ENCODE results near the gene ATXN7L3. TPM values are rescaled to one million over a fixed set of nuclear protein-coding genes. Genes with fewer than 3 reads are reported as not detected.

The ATXN7L3 gene
- total RNA-seq, 3 donors from 2014 or later, result 34.7 to 45.8 (median 38.3) TPM

DNA sequence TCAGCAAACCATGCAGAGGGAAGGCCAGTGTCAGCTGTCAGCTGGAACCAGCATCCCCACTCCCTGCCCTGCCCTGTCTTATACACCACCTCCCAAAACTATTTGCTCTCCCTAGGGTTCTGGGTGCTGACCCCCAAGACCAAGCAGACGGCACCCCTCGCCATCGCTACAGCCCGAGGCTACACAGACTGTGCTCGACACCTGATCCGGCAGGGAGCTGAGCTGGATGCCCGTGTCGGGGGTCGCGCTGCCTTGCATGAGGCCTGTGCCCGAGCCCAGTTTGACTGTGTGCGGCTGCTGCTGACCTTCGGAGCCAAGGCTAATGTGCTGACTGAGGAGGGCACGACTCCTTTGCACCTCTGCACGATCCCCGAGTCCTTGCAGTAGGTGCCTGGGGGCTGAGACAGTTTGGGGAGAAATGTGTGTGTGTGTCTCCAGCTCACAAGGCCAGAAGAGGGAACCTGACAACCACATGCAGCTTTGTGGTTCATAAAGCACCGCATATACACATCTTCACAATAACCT, 27.7 kb downstream of the ATXN7L3 start:
- H3K27me3 ChIP-seq, result no peaks in the 10 kb centered on the region
- no peak overlapping the region for H3K4me3 ChIP-seq
- H3K9me3 ChIP-seq, result no peaks in the 10 kb centered on the region
- DNase-seq (ENCODE audit: low spot score in 2 of 2), result no peak
- TF ChIP-seq, protein P1, sequence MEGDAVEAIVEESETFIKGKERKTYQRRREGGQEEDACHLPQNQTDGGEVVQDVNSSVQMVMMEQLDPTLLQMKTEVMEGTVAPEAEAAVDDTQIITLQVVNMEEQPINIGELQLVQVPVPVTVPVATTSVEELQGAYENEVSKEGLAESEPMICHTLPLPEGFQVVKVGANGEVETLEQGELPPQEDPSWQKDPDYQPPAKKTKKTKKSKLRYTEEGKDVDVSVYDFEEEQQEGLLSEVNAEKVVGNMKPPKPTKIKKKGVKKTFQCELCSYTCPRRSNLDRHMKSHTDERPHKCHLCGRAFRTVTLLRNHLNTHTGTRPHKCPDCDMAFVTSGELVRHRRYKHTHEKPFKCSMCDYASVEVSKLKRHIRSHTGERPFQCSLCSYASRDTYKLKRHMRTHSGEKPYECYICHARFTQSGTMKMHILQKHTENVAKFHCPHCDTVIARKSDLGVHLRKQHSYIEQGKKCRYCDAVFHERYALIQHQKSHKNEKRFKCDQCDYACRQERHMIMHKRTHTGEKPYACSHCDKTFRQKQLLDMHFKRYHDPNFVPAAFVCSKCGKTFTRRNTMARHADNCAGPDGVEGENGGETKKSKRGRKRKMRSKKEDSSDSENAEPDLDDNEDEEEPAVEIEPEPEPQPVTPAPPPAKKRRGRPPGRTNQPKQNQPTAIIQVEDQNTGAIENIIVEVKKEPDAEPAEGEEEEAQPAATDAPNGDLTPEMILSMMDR (IDR thresholded peaks at IDR 0.05), result no peak
- TF ChIP-seq POLR2AphosphoS5 (IDR thresholded peaks at IDR 0.05) (no peak), POLR2A (IDR thresholded peaks at IDR 0.05) (no peak)
- intact Hi-C loops (cut with DNase I; ENCODE audit: low total_unique reads), result no loop called here
- H3K36me3 ChIP-seq, result no peaks in the 10 kb centered on the region
- no peaks in the 10 kb centered on the region for H3K4me1 ChIP-seq
- H3K27ac ChIP-seq, result no peak overlapping the region

DNA sequence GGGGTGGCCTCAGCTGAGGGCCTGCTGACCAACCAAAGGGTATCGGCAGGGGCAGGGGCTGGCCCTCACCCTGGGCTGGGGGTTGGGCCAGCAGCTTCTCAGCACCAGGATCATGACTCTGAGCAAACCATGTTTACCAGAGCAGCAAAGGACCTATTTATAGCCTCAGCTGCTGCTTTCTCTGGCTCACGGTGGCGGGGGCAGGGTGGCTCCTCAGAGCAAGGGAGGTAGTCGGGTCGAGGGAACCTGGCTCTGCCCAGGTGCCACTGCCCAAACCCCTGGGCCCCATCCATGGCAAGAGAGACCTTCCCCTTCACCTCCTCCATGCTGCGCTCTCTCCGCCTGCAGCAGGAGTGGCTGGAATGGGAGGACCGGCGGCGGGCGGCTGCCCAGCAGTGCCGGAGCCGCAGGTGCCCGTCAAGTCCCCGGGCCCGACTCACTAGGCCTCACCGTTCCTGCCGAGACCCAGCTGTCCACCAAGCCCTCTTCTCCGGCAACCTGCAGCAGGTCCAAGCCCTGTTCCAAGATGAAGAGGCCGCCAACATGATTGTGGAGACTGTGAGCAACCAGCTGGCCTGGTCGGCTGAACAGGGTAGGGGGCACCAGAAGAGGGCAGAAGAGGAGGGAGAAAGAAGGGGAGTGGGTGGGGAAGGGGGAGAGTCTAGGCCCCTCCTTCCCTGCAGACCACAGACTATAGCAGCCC, 29.0 kb downstream of the ATXN7L3 start, which contains the start of gene ASB16:
TSS of gene ASB16 (plus strand) at position 206 of the 703 bp plus-strand sequence. CDS start at position 292, 86 bp downstream.
- Histone ChIP-seq H3K9me3 (no peaks in the 10 kb centered on the region), H3K4me3 (peak within 1 kb of the TSS in 1 of 3 donors; percentile 7), H3K36me3 (no peaks in the 10 kb centered on the region), H3K4me1 (no peaks in the 10 kb centered on the region), H3K27me3 (no peaks in the 10 kb centered on the region), H3K27ac (no peak within 1 kb of the TSS)
- DNase-seq (ENCODE audit: low spot score in 2 of 2), result no peak
- intact Hi-C loops (cut with DNase I; ENCODE audit: low total_unique reads), result no loop called here
- TF ChIP-seq, protein P1 (IDR thresholded peaks at IDR 0.05), result no peak
- TF ChIP-seq POLR2A (IDR thresholded peaks at IDR 0.05) (no peak), POLR2AphosphoS5 (IDR thresholded peaks at IDR 0.05) (no peak)

DNA sequence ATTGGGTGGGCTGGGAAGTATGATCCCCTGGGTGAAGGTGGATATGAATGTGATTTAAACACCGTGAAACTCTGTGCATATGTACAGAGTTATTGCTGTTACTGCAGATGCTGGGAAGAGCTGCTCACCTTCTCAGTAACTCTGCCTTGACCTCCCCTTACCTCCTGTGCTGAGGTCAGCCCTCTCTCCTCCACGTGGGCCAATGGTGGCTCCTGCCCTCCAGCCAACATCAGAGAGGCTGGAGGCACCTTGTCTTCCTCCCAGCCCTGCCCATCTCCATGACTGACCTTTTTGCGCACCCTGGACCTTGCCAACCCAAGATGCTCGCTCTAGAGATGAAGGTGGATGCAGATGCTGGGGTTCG, 29.6 kb downstream of the ATXN7L3 start:
- Histone ChIP-seq H3K4me1 (no peaks in the 10 kb centered on the region), H3K27me3 (no peaks in the 10 kb centered on the region), H3K9me3 (no peaks in the 10 kb centered on the region), H3K36me3 (no peaks in the 10 kb centered on the region), H3K4me3 (no peak overlapping the region), H3K27ac (no peak overlapping the region)
- intact Hi-C loops (cut with DNase I; ENCODE audit: low total_unique reads), result no loop called here
- DNase-seq (ENCODE audit: low spot score in 2 of 2), result no peak
- TF ChIP-seq POLR2A (IDR thresholded peaks at IDR 0.05) (no peak), POLR2AphosphoS5 (IDR thresholded peaks at IDR 0.05) (no peak)
- TF ChIP-seq, protein P1 (IDR thresholded peaks at IDR 0.05), result no peak

DNA sequence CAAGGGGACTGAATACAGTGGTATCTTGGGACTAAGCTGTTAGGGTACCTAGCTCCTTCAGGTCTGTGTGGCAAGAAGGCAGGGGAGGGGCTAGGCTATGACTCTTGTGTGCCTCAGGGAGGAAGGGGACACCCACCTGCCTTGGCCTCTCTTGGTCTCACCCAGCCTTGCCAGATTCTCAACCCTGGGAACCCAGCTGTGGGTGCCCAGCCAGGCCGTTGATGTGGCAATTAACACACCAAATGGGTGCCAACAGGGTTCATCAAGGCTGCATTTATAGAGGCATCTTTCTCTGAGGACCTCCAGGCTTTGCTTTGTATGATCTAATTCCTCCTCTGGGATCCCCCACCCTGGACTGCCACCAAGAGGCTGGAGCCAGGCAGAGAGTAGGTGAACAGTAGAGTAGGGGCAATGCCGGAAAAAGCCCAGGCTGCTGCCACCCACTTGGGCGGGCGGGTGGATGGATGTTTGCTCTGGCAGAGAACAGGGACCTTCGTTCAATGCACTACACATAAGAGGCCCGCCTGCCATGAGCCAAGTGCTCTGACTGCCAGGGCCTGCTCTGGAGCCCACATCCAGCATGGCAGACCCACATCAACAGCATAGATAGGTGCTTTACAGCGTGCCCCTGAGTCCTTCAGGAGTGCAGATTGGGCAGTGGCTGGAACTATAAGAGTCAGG, 32.4 kb downstream of the ATXN7L3 start:
- H3K4me3 ChIP-seq, result no peak overlapping the region
- H3K27me3 ChIP-seq, result no peaks in the 10 kb centered on the region
- H3K27ac ChIP-seq, result no peak overlapping the region
- intact Hi-C loops (cut with DNase I; ENCODE audit: low total_unique reads), result no loop called here
- no peaks in the 10 kb centered on the region for H3K4me1 ChIP-seq
- no peaks in the 10 kb centered on the region for H3K36me3 ChIP-seq
- DNase-seq (ENCODE audit: low spot score in 2 of 2), result no peak
- TF ChIP-seq POLR2AphosphoS5 (IDR thresholded peaks at IDR 0.05) (no peak), POLR2A (IDR thresholded peaks at IDR 0.05) (no peak)
- TF ChIP-seq, protein P1 (IDR thresholded peaks at IDR 0.05), result no peak
- H3K9me3 ChIP-seq, result no peaks in the 10 kb centered on the region

DNA sequence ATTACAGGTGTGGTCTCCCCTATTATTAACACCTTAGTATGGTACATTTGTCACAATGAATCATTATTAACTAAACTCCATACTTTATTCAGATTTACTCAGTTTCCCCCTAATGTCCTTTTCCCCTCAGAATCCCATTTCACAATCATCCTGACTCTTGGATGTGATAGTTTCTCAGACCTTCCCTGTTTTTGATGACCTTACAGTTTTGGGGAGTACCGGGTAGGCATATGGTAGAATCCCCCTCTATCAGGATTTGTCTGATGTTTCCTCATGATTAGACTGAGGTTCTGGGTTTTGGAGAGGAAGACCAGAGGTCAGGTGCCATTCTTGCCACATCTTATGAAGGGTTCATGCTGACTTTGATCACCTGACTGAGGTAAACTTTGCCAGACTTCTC, 35.2 kb downstream of the ATXN7L3 start:
- Histone ChIP-seq H3K4me3 (no peak overlapping the region), H3K9me3 (no peaks in the 10 kb centered on the region), H3K27ac (no peak overlapping the region), H3K36me3 (no peaks in the 10 kb centered on the region), H3K4me1 (no peaks in the 10 kb centered on the region), H3K27me3 (no peaks in the 10 kb centered on the region)
- DNase-seq (ENCODE audit: low spot score in 2 of 2), result no peak
- TF ChIP-seq, protein P1 (IDR thresholded peaks at IDR 0.05), result no peak
- no peak for TF ChIP-seq POLR2AphosphoS5 (IDR thresholded peaks at IDR 0.05)
- TF ChIP-seq POLR2A (IDR thresholded peaks at IDR 0.05), result no peak
- intact Hi-C loops (cut with DNase I; ENCODE audit: low total_unique reads), result no loop called here
